ES-I3 (cell line): Measurements from ENCODE around the gene HTR2C.
"Not testable (repeated sequence)": the region's sequence is repeated elsewhere in the genome, so short reads cannot be mapped to it uniquely, and the experiment has no call there.

Experiments used
- H3K36me3 ChIP-seq: 2 replicates; pipeline ENCODE4 v1.6.1; 2013; ENCODE audit warnings: mild to moderate bottlenecking, low read length, control low read depth, moderate library complexity; ENCODE audit not compliant: insufficient read depth
- H3K4me1 ChIP-seq: 2 replicates; pipeline ENCODE4 v1.6.1; 2013; ENCODE audit warnings: mild to moderate bottlenecking, control low read depth, low read length; ENCODE audit not compliant: insufficient read depth
- H3K9ac ChIP-seq: 2 replicates; pipeline ENCODE4 v1.6.1; 2013; ENCODE audit warnings: low read depth, mild to moderate bottlenecking, low read length, moderate library complexity
- H3K9me3 ChIP-seq: 2 replicates; pipeline ENCODE4 v1.6.1; 2013; ENCODE audit warnings: mild to moderate bottlenecking, low read length, moderate library complexity; ENCODE audit not compliant: control insufficient read depth, insufficient read depth

HTR2C gene

GRCh38 chrX:114619874-114620273, 36.0 kb downstream of the HTR2C start:
- Histone ChIP-seq H3K9ac (no peak overlapping the region), H3K36me3 (no peaks in the 10 kb centered on the region), H3K9me3 (no peaks in the 10 kb centered on the region), H3K4me1 (no peaks in the 10 kb centered on the region; the same call in 1 of the 2 replicates)

GRCh38 chrX:114626323-114626722, 42.4 kb downstream of the HTR2C start:
- H3K9ac ChIP-seq, result no peak overlapping the region
- no peaks in the 10 kb centered on the region for H3K9me3 ChIP-seq
- no peaks in the 10 kb centered on the region for H3K36me3 ChIP-seq
- H3K4me1 ChIP-seq, result no peaks in the 10 kb centered on the region

- H3K36me3 ChIP-seq, result no peaks in the 10 kb centered on the region
- no peak overlapping the region for H3K9ac ChIP-seq
- H3K4me1 ChIP-seq, result peaks cover 21% of the 10 kb centered on the region; the same call in 1 of the 2 replicates
- H3K9me3 ChIP-seq, result no peaks in the 10 kb centered on the region
Measured at GRCh38 chrX:114635986-114636385, 52.1 kb downstream of the HTR2C start.

GRCh38 chrX:114650351-114650750, 66.5 kb downstream of the HTR2C start:
- no peaks in the 10 kb centered on the region for H3K4me1 ChIP-seq
- H3K9me3 ChIP-seq, result no peaks in the 10 kb centered on the region
- H3K9ac ChIP-seq, result no peak overlapping the region
- no peaks in the 10 kb centered on the region for H3K36me3 ChIP-seq

- Histone ChIP-seq H3K36me3 (no peaks in the 10 kb centered on the region), H3K4me1 (no peaks in the 10 kb centered on the region), H3K9me3 (no peaks in the 10 kb centered on the region), H3K9ac (no peak overlapping the region)
Measured at GRCh38 chrX:114675365-114675764, 91.5 kb downstream of the HTR2C start.

GRCh38 chrX:114700533-114700932, 116.6 kb downstream of the HTR2C start:
- not testable (repeated sequence) for H3K9me3 ChIP-seq, H3K36me3 ChIP-seq, H3K9ac ChIP-seq, H3K4me1 ChIP-seq

GRCh38 chrX:114709406-114709805, 125.5 kb downstream of the HTR2C start:
- H3K4me1 ChIP-seq, result no peaks in the 10 kb centered on the region
- no peaks in the 10 kb centered on the region for H3K9me3 ChIP-seq
- H3K9ac ChIP-seq, result no peak overlapping the region
- no peaks in the 10 kb centered on the region for H3K36me3 ChIP-seq

GRCh38 chrX:114710571-114710970, 126.7 kb downstream of the HTR2C start:
- Histone ChIP-seq H3K9ac (no peak overlapping the region), H3K4me1 (no peaks in the 10 kb centered on the region), H3K9me3 (no peaks in the 10 kb centered on the region), H3K36me3 (no peaks in the 10 kb centered on the region)

GRCh38 chrX:114712466-114712865, 128.6 kb downstream of the HTR2C start:
- Histone ChIP-seq H3K9me3 (no peaks in the 10 kb centered on the region), H3K4me1 (no peaks in the 10 kb centered on the region), H3K9ac (no peak overlapping the region), H3K36me3 (no peaks in the 10 kb centered on the region)

- Histone ChIP-seq H3K9me3 (no peaks in the 10 kb centered on the region), H3K9ac (no peak overlapping the region), H3K4me1 (no peaks in the 10 kb centered on the region)
Measured at GRCh38 chrX:114715096-114715495, 131.2 kb downstream of the HTR2C start.

GRCh38 chrX:114717921-114718320, 134.0 kb downstream of the HTR2C start:
- H3K9ac ChIP-seq, result no peak overlapping the region

More at GRCh38 chrX:114715096-114715495, 131.2 kb downstream of the HTR2C start:
- H3K36me3 ChIP-seq, result no peaks in the 10 kb centered on the region

GRCh38 chrX:114766541-114766940, 182.7 kb downstream of the HTR2C start:
- H3K4me1 ChIP-seq, result no peaks in the 10 kb centered on the region; the same call in 1 of the 2 replicates
- no peak overlapping the region for H3K9ac ChIP-seq
- H3K36me3 ChIP-seq, result no peaks in the 10 kb centered on the region
- H3K9me3 ChIP-seq, result no peaks in the 10 kb centered on the region; the same call in 1 of the 2 replicates

More at GRCh38 chrX:114717921-114718320, 134.0 kb downstream of the HTR2C start:
- Histone ChIP-seq H3K36me3 (no peaks in the 10 kb centered on the region), H3K4me1 (no peaks in the 10 kb centered on the region), H3K9me3 (no peaks in the 10 kb centered on the region)

- Histone ChIP-seq H3K9me3 (no peaks in the 10 kb centered on the region; the same call in none of the 2 replicates), H3K4me1 (0 out of 2 replicates have a peak, but pooled peaks cover 4% of the 10 kb centered on the region), H3K36me3 (no peaks in the 10 kb centered on the region)
Measured at GRCh38 chrX:114774691-114775090, 190.8 kb downstream of the HTR2C start.

GRCh38 chrX:114782925-114783324, 199.0 kb downstream of the HTR2C start:
- Histone ChIP-seq H3K36me3 (no peaks in the 10 kb centered on the region), H3K9me3 (no peaks in the 10 kb centered on the region), H3K9ac (no peak overlapping the region), H3K4me1 (0 out of 2 replicates have a peak, but pooled peaks cover 4% of the 10 kb centered on the region)

More at GRCh38 chrX:114774691-114775090, 190.8 kb downstream of the HTR2C start:
- H3K9ac ChIP-seq, result no peak overlapping the region

- no peaks in the 10 kb centered on the region for H3K36me3 ChIP-seq
- no peak overlapping the region; the same call in 1 of the 2 replicates for H3K9ac ChIP-seq
- no peaks in the 10 kb centered on the region for H3K9me3 ChIP-seq
- no peaks in the 10 kb centered on the region for H3K4me1 ChIP-seq
Measured at GRCh38 chrX:114787061-114787460, 203.2 kb downstream of the HTR2C start.

- H3K9ac ChIP-seq, result no peak overlapping the region
- no peaks in the 10 kb centered on the region for H3K36me3 ChIP-seq
- H3K4me1 ChIP-seq, result no peaks in the 10 kb centered on the region
- H3K9me3 ChIP-seq, result no peaks in the 10 kb centered on the region
Measured at GRCh38 chrX:114797494-114797893, 213.6 kb downstream of the HTR2C start.
